Raji (cell line): ENCODE data around the gene NAGPA.

Source experiments
- POLR2A ChIP-seq: IDR thresholded peaks from 2 replicates; pipeline ENCODE4 v1.6.1; 2011; ENCODE audit warnings: low read depth, low read length, control low read depth; ENCODE audit not compliant: insufficient read depth

Gene NAGPA

DNA sequence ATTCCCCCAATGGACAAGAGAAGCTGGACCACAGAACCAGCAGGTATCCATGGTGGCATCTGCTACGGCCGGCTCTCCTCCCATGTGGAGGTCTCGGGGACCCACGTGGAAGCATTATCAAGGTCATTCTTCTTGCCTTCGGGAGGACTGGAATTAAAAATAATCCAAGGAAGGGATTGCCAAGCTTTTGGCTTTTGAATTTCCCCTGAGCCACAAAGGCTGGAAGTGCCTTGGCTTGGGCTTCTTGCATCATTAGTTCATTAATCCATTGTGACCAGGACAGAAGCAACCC, 16.1 kb downstream of the NAGPA start:
- no peak for TF ChIP-seq POLR2A

DNA sequence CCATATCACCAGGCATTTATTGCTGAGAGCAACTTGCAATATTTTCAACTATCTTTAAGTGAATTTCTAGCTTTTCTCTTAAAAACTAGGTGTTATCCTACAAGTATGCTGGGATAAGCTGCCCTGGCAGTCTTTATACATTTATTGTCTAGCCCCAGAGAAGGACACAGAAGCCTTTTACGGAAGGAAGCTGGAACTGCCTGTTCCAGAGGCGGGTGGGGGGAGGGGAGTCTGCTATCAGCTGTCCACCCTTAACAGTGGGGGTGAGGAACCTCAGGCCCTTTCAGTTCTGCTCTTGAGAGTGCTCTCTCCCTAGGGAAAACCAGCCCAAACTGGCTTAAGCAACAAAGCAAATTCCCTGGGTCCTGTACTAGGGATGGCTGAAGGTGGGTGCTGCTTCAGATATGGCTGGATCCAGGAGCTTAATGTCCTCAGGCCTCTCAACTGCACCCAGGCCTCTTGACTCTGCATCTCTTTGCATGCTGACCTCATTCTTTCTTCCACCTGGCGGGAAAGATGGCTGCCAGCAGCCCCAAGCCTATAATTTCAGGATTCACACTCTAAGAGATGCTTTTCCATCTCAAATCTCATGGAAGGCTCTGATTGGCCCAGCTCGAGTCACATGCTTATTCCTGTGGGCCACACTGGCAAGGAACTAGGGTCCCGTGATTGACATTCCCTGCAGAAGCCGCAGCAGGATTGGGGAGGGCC, 16.6 kb downstream of the NAGPA start:
- no peak for TF ChIP-seq POLR2A

DNA sequence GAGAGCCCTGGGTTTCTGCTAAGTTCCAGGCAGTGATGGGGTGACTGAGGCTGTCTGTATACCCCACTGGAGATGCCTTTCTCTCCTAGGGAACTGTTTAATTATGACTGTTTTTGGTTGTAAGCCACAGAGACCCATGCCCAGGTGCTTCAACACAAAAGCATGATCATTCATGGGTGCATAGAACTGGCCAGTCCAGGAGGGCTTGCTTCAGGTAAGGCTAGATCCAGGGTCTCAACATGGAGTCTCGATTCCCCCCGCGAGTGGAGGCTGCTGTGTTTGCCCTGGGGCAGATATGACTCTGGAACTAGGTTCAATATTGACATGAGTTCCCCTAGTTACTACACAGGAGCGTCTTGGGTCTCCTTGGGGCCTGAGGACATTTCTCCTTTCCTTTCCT, 17.8 kb downstream of the NAGPA start:
- no peak for TF ChIP-seq POLR2A

DNA sequence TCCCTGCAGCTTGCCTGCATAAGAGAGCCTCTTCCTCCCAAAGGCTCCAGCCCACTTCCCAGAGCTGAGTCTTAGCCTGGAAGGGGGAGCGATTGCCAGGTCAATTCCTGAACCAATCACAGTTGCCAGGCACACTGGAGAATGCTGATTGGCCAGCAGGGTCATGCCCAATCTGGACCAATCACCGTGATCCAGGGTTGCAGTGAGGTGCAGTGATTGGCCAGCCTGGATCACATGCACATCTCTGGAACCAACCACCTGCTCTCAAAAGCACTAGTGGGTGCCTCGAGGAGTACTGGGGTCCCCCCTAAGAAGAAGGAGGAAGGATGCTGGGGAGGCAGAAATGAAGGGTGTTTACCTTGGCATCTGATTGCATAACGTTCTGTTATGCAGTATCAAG, 18.4 kb downstream of the NAGPA start:
- no peak for TF ChIP-seq POLR2A

DNA sequence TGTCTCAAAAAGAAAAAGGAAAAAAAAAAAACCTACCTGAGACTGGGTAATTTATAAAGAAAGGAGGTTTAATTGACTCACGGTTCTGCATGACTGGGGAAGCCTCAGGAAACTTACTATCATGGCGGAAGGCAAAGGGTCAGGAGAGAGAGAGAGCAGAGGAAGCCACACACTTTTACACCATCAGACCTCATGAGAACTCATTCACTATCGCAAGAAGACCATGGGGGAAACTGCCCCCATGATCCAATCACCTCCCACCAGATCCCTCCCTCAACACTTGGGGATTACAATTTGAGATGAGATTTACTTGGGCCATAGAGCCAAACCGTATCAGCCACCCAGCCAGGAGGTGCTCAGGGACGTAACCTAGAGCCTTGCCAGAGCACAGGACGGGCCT, 20.8 kb downstream of the NAGPA start:
- no peak for TF ChIP-seq POLR2A

DNA sequence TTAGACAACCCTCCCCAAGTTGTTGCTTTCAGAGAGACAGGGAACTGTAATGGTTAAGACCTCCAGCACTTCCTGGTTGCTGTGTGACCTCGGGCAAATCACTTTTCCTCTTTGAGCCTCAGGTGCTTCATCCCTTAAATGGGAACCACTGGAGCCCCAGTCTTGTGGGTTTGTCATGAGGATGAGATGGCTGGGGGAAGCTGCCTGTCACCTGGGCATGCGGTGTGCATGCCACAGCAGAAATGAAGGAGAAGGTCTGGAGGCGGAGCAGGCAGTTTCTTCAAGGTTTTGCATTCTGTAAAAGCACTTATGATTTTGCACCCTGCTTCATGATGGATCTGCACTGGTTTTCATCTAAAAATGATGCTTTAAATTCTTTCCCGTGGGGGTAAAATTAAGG, 22.1 kb downstream of the NAGPA start:
- no peak for TF ChIP-seq POLR2A

DNA sequence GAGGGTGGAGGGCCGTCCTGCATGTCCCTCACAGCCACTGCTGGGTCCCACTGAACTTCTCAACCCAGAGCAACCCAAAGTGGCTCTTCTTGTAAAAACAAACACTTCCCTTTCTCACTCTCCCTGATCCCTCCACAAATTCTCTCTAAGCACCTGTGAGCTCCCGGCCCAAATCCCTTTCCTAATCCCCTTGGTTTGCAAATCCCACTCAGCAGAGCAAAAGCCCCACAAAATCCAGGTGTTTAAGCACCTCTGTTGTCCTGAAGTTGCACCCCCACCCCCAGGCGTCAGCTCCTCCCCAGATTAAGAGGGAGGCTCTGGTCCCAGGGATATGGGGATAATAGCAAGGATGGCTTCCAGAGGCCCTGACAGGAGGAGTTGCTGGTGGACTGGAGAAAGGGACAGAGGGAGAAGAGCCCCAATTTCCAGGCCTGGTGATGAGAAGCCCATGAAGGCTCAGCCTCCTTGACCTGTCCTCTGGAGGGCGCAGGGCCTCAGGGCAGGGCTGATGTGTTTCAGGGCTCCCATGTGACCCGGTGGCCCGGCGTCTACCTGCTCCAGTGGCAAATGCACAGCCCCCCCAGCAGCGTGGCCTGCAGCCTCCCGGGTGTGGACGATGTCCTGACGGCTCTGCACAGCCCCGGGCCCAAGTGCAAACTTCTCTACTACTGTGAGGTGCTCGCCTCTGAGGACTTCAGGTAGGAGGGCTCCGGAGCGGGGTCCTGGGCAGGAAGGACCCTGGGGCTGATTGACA, 23.0 kb downstream of the NAGPA start:
- TF ChIP-seq POLR2A, result no peak

DNA sequence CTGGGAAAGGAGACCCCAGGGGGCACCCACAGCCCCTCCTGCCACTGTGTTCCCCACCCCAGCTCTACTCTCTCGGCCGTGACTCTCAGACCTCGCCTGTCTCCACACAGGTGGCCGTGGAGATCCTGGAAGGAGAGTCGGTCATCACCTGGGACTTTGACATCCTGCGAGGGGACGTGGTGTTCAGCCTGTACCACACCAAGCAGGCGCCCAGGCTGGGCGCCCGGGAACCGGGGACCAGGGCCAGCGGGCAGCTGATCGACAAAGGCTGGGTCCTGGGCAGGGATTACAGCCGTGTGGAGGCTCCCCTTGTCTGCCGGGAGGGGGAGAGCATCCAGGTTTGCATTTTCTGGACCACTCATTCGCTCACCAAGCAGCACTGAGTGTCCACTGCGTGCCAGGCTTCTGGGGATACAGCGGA, 25.4 kb downstream of the NAGPA start:
- no peak for TF ChIP-seq POLR2A

DNA sequence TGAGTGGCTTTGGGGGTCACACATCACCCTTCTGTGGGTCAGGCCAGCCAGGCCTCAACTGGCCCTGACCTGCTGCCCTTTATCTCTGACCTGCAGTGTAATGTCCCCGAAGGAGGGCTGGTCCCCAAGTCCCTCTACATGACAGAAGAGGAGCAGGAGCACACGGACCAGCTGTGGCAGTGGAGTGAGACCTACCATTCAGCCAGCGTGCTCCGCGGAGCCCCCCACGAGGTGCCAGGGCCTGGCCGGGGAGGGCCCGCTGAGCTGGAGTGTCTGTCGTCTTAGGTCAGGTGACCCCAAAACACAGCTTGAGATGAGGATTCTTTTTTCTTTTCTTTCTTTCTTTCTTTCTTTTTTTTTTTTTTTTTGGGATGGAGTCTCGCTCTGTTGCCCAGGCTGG, 26.5 kb downstream of the NAGPA start:
- TF ChIP-seq POLR2A, result no peak

DNA sequence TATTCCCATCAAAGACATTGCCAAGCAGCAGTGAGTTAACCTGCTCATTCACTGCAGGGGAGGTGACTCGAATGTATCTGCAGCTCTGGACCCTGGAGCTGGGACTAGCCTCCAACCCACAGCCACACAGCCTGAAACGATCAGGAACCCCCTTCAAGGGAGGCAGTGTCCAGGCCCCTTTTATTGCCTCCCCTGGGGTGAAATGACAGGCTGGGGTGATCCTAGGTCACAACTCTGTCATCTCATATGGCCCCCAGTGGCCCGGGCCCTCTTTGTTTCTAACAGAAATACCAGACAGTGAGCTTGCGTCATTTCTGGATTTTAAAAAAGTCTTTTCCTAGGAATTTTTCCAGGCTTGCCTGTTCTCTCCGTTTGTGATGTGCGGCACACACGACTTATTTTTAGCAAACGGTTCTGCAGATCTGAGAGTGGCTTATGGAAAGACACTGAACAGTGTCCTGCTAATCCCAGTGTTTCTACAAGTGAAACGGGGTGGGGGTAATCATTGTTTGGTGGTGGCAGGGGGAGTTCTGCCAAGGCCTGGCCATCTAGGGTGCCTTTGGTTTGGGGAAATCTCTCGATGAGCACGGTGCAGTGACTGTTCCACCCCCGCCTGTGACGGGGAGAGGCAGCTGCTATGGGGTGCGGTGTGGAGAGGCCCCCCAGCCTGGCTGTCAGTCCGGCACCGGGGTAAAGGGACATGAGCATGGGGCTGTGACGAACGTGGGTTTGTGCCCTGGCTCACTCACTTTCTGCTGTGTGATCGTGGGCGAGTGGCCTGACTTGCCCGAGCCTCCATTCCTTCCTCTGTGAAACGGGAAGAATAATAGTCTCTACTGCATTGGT, 27.2 kb downstream of the NAGPA start:
- no peak for TF ChIP-seq POLR2A

DNA sequence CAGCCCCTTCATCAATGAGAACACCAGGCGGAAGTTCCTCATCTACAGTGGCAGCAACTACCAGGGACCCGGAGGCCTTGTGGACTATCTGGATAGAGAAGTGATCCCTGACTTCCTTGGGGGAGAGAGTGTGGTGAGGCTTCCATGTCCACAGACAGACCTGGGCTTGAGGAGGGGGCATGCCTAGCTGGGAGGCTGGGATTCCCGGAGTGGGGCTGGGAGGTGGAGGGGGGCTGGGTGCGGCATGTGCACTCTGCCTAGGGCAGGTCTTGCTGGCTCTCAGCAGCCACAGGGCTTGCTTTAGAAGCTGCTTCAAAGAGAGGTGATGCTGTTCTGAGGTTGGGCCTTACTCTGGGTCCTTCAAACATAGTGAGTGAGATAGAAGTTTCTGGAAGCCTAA, 27.8 kb downstream of the NAGPA start:
- TF ChIP-seq POLR2A, result no peak

DNA sequence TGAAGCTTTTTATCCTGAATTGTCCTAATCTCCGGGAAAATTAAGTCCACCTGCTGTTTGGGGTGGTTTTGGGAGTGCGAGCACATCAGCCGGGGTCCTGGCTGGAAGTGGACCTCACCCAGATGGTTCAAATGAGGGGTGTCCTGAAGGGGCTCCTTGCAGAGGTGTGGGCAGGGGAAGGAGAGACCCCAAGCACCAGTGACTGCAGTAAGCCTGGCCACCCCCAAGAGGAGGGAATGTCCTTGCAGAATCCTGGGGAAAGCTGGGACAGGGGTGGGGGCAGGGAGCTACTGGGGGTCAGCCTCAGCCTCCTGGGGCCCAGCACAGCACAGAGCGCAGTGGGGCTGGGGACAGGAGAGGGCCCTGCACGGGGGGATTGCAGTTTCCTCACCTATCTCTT, 29.4 kb downstream of the NAGPA start:
- no peak for TF ChIP-seq POLR2A

DNA sequence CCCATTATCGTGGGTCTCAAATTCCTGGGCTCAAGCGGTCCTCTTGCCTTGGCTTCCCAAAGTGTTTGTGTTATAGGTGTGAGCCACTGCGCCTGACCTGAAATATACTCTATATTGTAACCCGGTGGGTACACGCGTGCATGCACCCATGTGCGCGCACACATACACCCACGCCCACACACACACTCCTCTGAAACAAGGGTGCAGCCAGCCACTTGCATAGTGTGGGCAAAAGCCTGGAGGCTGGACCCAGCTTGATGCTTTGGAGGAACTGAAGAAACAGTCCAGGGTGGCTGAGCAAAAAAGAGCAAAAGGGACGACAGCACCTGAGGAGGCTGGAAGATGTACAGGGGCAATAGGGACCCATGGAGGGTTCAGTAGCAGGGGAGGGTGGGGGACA, 29.9 kb downstream of the NAGPA start:
- no peak for TF ChIP-seq POLR2A

DNA sequence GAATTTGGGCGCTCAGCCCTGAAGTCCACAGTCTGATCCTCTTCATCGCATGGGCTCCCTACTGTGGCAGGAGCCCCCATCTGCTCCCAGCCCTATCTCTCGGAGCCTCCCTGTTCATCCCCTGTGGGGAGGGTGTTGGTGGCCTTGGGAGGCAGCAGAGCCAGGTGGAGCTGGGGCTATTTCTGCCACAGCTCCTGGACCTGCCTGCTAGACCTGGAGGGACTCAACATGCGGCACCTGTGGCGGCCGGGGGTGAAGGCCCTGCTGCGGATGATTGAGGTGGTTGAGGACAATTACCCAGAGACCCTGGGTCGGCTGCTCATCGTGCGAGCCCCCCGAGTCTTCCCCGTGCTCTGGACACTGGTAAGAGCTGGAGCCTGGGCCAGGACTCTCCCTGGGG, 30.5 kb downstream of the NAGPA start:
- no peak for TF ChIP-seq POLR2A

DNA sequence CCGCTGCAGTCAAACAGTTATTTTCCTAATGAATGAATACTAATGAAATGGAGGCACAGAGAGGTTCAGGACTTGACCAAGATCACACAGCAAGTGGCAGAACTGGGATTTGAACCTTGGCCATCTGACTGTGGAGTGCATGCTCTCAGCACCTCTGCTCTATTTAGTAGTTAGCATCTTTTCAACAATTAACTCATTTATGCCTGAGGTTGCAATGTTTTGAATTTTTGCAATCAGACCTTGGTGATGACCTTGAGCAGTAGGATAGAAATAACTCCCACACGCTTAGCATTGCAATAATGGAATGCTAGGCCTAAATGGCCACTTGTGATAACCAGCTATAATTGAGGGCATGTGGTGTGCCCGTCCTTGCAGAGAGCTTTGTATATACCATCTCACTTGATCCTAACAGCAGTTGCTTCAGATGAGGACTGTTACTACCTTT, 31.0 kb downstream of the NAGPA start:
- no peak for TF ChIP-seq POLR2A

DNA sequence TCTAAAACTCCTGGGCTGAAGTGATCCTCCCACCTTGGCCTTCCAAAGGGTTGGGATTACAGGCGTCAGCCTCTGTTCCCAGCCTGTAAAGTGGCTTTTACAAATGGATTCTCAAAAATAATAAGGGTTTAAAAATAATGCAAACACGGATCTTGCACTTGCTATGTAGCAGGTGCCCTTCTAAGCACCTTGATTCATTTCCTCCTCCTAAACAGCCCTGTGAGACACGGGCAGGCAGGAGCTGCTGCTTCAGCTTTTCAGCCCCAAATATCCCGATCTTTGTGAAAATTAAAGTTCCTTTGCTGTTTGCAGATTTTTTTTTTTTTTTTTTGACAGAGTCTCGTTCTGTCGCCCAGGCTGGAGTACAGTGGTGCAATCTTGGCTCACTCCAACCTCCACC, 31.7 kb downstream of the NAGPA start:
- TF ChIP-seq POLR2A, result no peak
